ENCODE data around the gene PCDHGA1. TPM values are rescaled to one million over a fixed set of nuclear protein-coding genes. Genes with fewer than 3 reads are reported as not detected.

Gene PCDHGA1
- total and polyA plus RNA-seq, 4 experiments from 2014 or later, result 0.58 to 0.78 TPM; not detected in 2

- peaks cover 0 to 4% (median 0%) of the 10 kb centered on the region in 8 donors for H3K9me3 Mint-ChIP-seq
- no peak overlapping the region for H3K27ac Mint-ChIP-seq
Observed at GRCh38 chr5:141493500-141494422, 163.4 kb downstream of the PCDHGA1 start.

GRCh38 chr5:141494761-141495452 lies 164.6 kb downstream of the PCDHGA1 start:
- Histone ChIP-seq H3K4me1 (ENCODE audit: insufficient read depth, low read length) (peaks cover 19% of the 10 kb centered on the region), H3K4me3 (ENCODE audit: low read length in 2 of 2) (no peak overlapping the region), H3K36me3 (ENCODE audit: insufficient read depth, low read length) (no peaks in the 10 kb centered on the region), H3K27ac (ENCODE audit: low read depth, low read length) (no peak overlapping the region), H3K9me3 (ENCODE audit: control insufficient read depth in 1 of 2, low read length in 2 of 2) (no peaks in the 10 kb centered on the region), H3K27me3 (ENCODE audit: insufficient read depth, low read length) (peaks cover 30% of the 10 kb centered on the region)
- peaks cover 8 to 19% (median 14%) of the 10 kb centered on the region in 4 donors for H3K4me1 Mint-ChIP-seq
- POLR2A ChIA-PET (ENCODE audit: partially characterized antibody), result no interaction called here
- H3K27ac Mint-ChIP-seq, result peak overlapping the region in 1 of 7 donors; percentile 68
- intact Hi-C loops (cut with micrococcal nuclease), result no loop called here
- peaks cover 0 to 4% (median 0%) of the 10 kb centered on the region in 8 donors for H3K9me3 Mint-ChIP-seq
- no peak for DNase-seq
- H3K36me3 Mint-ChIP-seq, result peaks cover 0 to 4% of the 10 kb centered on the region in 2 donors
- CTCF ChIA-PET (ENCODE audit: partially characterized antibody), result interaction anchor here (0.9 to 2.4 kb wide), 2 partner anchors 13 to 18 kb away, joined by 6 to 7 read pairs; no protein-coding TSS in a partner anchor
- peak overlapping the region in 2 of 8 donors; percentile 11 to 55 for H3K4me3 Mint-ChIP-seq
- peaks cover 47 to 56% of the 10 kb centered on the region in 2 donors for H3K27me3 Mint-ChIP-seq

More at GRCh38 chr5:141493500-141494422, 163.4 kb downstream of the PCDHGA1 start:
- H3K4me3 ChIP-seq (ENCODE audit: low read length in 2 of 2), result no peak overlapping the region
- ChIA-PET POLR2A (ENCODE audit: partially characterized antibody) (no interaction called here), CTCF (ENCODE audit: partially characterized antibody) (interaction anchor here (1.4 to 2.2 kb wide), 2 partner anchors 19 to 81 kb away, joined by 3 to 8 read pairs; partner anchors contain the start of gene PCDHGA10)
- no peak overlapping the region for H3K27ac ChIP-seq (ENCODE audit: low read depth, low read length)
- Mint-ChIP-seq H3K36me3 (peaks cover 0 to 4% of the 10 kb centered on the region in 2 donors), H3K27me3 (peaks cover 53 to 64% of the 10 kb centered on the region in 2 donors), H3K4me3 (no peak overlapping the region), H3K4me1 (peaks cover 8 to 19% (median 14%) of the 10 kb centered on the region in 4 donors)
- H3K36me3 ChIP-seq (ENCODE audit: insufficient read depth, low read length), result no peaks in the 10 kb centered on the region
- no peaks in the 10 kb centered on the region for H3K9me3 ChIP-seq (ENCODE audit: control insufficient read depth in 1 of 2, low read length in 2 of 2)
- H3K27me3 ChIP-seq (ENCODE audit: insufficient read depth, low read length), result peaks cover 30% of the 10 kb centered on the region
- intact Hi-C loops (cut with micrococcal nuclease), result no loop called here
- peaks cover 19% of the 10 kb centered on the region for H3K4me1 ChIP-seq (ENCODE audit: insufficient read depth, low read length)
- DNase-seq, result no peak

- Histone ChIP-seq H3K4me3 (ENCODE audit: low read length in 2 of 2) (no peak overlapping the region), H3K4me1 (ENCODE audit: insufficient read depth, low read length) (peaks cover 19% of the 10 kb centered on the region), H3K27me3 (ENCODE audit: insufficient read depth, low read length) (peaks cover 30% of the 10 kb centered on the region), H3K9me3 (ENCODE audit: control insufficient read depth in 1 of 2, low read length in 2 of 2) (no peaks in the 10 kb centered on the region), H3K36me3 (ENCODE audit: insufficient read depth, low read length) (no peaks in the 10 kb centered on the region), H3K27ac (ENCODE audit: low read depth, low read length) (no peak overlapping the region)
- H3K4me3 Mint-ChIP-seq, result peak overlapping the region in 2 of 8 donors; percentile 11 to 55
- H3K36me3 Mint-ChIP-seq, result peaks cover 0 to 4% of the 10 kb centered on the region in 2 donors
- H3K27me3 Mint-ChIP-seq, result peaks cover 42 to 50% of the 10 kb centered on the region in 2 donors
- ChIA-PET POLR2A (ENCODE audit: partially characterized antibody) (no interaction called here), CTCF (ENCODE audit: partially characterized antibody) (interaction anchor here (0.9 to 2.4 kb wide), 2 partner anchors 12 to 18 kb away, joined by 6 to 7 read pairs; no protein-coding TSS in a partner anchor)
- intact Hi-C loops (cut with micrococcal nuclease), result no loop called here
- no peak overlapping the region for H3K27ac Mint-ChIP-seq
- peaks cover 0 to 4% (median 0%) of the 10 kb centered on the region in 8 donors for H3K9me3 Mint-ChIP-seq
- DNase-seq, result no peak
- peaks cover 8 to 19% (median 14%) of the 10 kb centered on the region in 4 donors for H3K4me1 Mint-ChIP-seq
Observed at GRCh38 chr5:141495453-141495811, 165.1 kb downstream of the PCDHGA1 start.

- H3K4me3 ChIP-seq (ENCODE audit: low read length in 2 of 2), result no peak overlapping the region
- H3K27ac ChIP-seq (ENCODE audit: low read depth, low read length), result no peak overlapping the region
- Mint-ChIP-seq H3K27ac (peak overlapping the region in 1 of 7 donors; percentile 26), H3K4me1 (peaks cover 8 to 19% (median 14%) of the 10 kb centered on the region in 4 donors), H3K36me3 (peaks cover 0 to 4% of the 10 kb centered on the region in 2 donors), H3K9me3 (peaks cover 0 to 4% (median 0%) of the 10 kb centered on the region in 8 donors), H3K4me3 (no peak overlapping the region), H3K27me3 (peaks cover 36 to 44% of the 10 kb centered on the region in 2 donors)
- intact Hi-C loops (cut with micrococcal nuclease), result no loop called here
- ChIA-PET POLR2A (ENCODE audit: partially characterized antibody) (no interaction called here), CTCF (ENCODE audit: partially characterized antibody) (interaction anchor here (2.4 kb wide), 1 partner anchor 11 kb away, joined by 7 read pairs; no protein-coding TSS in a partner anchor)
- no peaks in the 10 kb centered on the region for H3K36me3 ChIP-seq (ENCODE audit: insufficient read depth, low read length)
- peaks cover 27% of the 10 kb centered on the region for H3K27me3 ChIP-seq (ENCODE audit: insufficient read depth, low read length)
- no peak for DNase-seq
- H3K4me1 ChIP-seq (ENCODE audit: insufficient read depth, low read length), result peaks cover 19% of the 10 kb centered on the region
- H3K9me3 ChIP-seq (ENCODE audit: control insufficient read depth in 1 of 2, low read length in 2 of 2), result no peaks in the 10 kb centered on the region
Observed at GRCh38 chr5:141496038-141496437, 165.7 kb downstream of the PCDHGA1 start.

- DNase-seq, result no peak
- POLR2A ChIA-PET (ENCODE audit: partially characterized antibody), result no interaction called here
- no peak overlapping the region for H3K4me3 ChIP-seq (ENCODE audit: low read length in 2 of 2)
- CTCF ChIA-PET (ENCODE audit: partially characterized antibody), result interaction anchor here (1.2 to 4.5 kb wide), 3 partner anchors 10 to 118 kb away, joined by 3 to 37 read pairs (median 3); partner anchors contain the start of gene DIAPH1
- H3K4me1 Mint-ChIP-seq, result no peaks in the 10 kb centered on the region
- H3K4me1 ChIP-seq (ENCODE audit: insufficient read depth, low read length), result no peaks in the 10 kb centered on the region
- no peaks in the 10 kb centered on the region for H3K9me3 ChIP-seq (ENCODE audit: control insufficient read depth in 1 of 2, low read length in 2 of 2)
- no peak overlapping the region for H3K4me3 Mint-ChIP-seq
- H3K27ac Mint-ChIP-seq, result no peak overlapping the region
- intact Hi-C loops (cut with micrococcal nuclease), result no loop called here
- H3K27ac ChIP-seq (ENCODE audit: low read depth, low read length), result no peak overlapping the region
- no peaks in the 10 kb centered on the region for H3K27me3 ChIP-seq (ENCODE audit: insufficient read depth, low read length)
- peaks cover 8 to 9% of the 10 kb centered on the region in 2 donors for H3K27me3 Mint-ChIP-seq
- peaks cover 0 to 4% (median 0%) of the 10 kb centered on the region in 8 donors for H3K9me3 Mint-ChIP-seq
- H3K36me3 Mint-ChIP-seq, result peaks cover 0 to 4% of the 10 kb centered on the region in 2 donors
- H3K36me3 ChIP-seq (ENCODE audit: insufficient read depth, low read length), result no peaks in the 10 kb centered on the region
Observed at GRCh38 chr5:141501761-141502160, 171.4 kb downstream of the PCDHGA1 start.

GRCh38 chr5:141503681-141504080 lies 173.4 kb downstream of the PCDHGA1 start:
- Histone ChIP-seq H3K4me1 (ENCODE audit: insufficient read depth, low read length) (no peaks in the 10 kb centered on the region), H3K36me3 (ENCODE audit: insufficient read depth, low read length) (no peaks in the 10 kb centered on the region), H3K27ac (ENCODE audit: low read depth, low read length) (no peak overlapping the region), H3K27me3 (ENCODE audit: insufficient read depth, low read length) (no peaks in the 10 kb centered on the region), H3K4me3 (ENCODE audit: low read length in 2 of 2) (no peak overlapping the region), H3K9me3 (ENCODE audit: control insufficient read depth in 1 of 2, low read length in 2 of 2) (no peaks in the 10 kb centered on the region)
- CTCF ChIA-PET (ENCODE audit: partially characterized antibody), result interaction anchor here (4.5 kb wide), 1 partner anchor 8 kb away, joined by 37 read pairs; no protein-coding TSS in a partner anchor
- Mint-ChIP-seq H3K27ac (no peak overlapping the region), H3K27me3 (no peaks in the 10 kb centered on the region), H3K36me3 (no peaks in the 10 kb centered on the region), H3K9me3 (no peaks in the 10 kb centered on the region), H3K4me1 (no peaks in the 10 kb centered on the region), H3K4me3 (no peak overlapping the region)
- POLR2A ChIA-PET (ENCODE audit: partially characterized antibody), result no interaction called here
- DNase-seq, result no peak
- intact Hi-C loops (cut with micrococcal nuclease), result no loop called here

GRCh38 chr5:141504216-141504615 lies 173.9 kb downstream of the PCDHGA1 start:
- H3K4me3 Mint-ChIP-seq, result no peak overlapping the region
- ChIA-PET CTCF (ENCODE audit: partially characterized antibody) (no interaction called here), POLR2A (ENCODE audit: partially characterized antibody) (no interaction called here)
- Histone ChIP-seq H3K27me3 (ENCODE audit: insufficient read depth, low read length) (no peaks in the 10 kb centered on the region), H3K36me3 (ENCODE audit: insufficient read depth, low read length) (no peaks in the 10 kb centered on the region), H3K27ac (ENCODE audit: low read depth, low read length) (no peak overlapping the region), H3K4me3 (ENCODE audit: low read length in 2 of 2) (no peak overlapping the region), H3K9me3 (ENCODE audit: control insufficient read depth in 1 of 2, low read length in 2 of 2) (no peaks in the 10 kb centered on the region), H3K4me1 (ENCODE audit: insufficient read depth, low read length) (no peaks in the 10 kb centered on the region)
- H3K27ac Mint-ChIP-seq, result no peak overlapping the region
- H3K9me3 Mint-ChIP-seq, result no peaks in the 10 kb centered on the region
- intact Hi-C loops (cut with micrococcal nuclease), result no loop called here
- no peaks in the 10 kb centered on the region for H3K27me3 Mint-ChIP-seq
- H3K36me3 Mint-ChIP-seq, result no peaks in the 10 kb centered on the region
- H3K4me1 Mint-ChIP-seq, result no peaks in the 10 kb centered on the region
- no peak for DNase-seq
